GM19395 (cell line): ENCODE results near the gene EVL.

Source experiments
- ATAC-seq: cut with Tn5 transposase; IDR thresholded peaks from one replicate; pipeline ENCODE4 v1.9.1; 2021; ENCODE audit warnings: mild to moderate bottlenecking, moderate library complexity; ENCODE audit not compliant: unreplicated experiment

EVL gene

GRCh38 chr14:100037353-100037752 lies 27.9 kb upstream of the EVL start:
- no peak for ATAC-seq

GRCh38 chr14:100038065-100038464 lies 27.2 kb upstream of the EVL start:
- ATAC-seq, result no peak

GRCh38 chr14:100039903-100040302 lies 25.3 kb upstream of the EVL start:
- ATAC-seq, result no peak

- ATAC-seq, result no peak
These were observed 24.0 kb upstream of the EVL start for GRCh38 chr14:100041271-100041670.

GRCh38 chr14:100042286-100042685 lies 22.9 kb upstream of the EVL start:
- no peak for ATAC-seq

GRCh38 chr14:100045642-100046344 lies 19.4 kb upstream of the EVL start:
- ATAC-seq, result no peak

- no peak for ATAC-seq
These were observed 17.6 kb upstream of the EVL start for GRCh38 chr14:100047600-100047999.

- no peak for ATAC-seq
These were observed 16.4 kb upstream of the EVL start for GRCh38 chr14:100048786-100049185.

GRCh38 chr14:100049220-100049619 lies 16.0 kb upstream of the EVL start:
- ATAC-seq, result no peak

GRCh38 chr14:100051103-100051502 lies 14.1 kb upstream of the EVL start:
- ATAC-seq, result no peak

GRCh38 chr14:100051543-100051942 lies 13.7 kb upstream of the EVL start:
- ATAC-seq, result no peak

GRCh38 chr14:100052819-100053218 lies 12.4 kb upstream of the EVL start:
- ATAC-seq, result no peak

- ATAC-seq, result no peak
These were observed 10.7 kb upstream of the EVL start for GRCh38 chr14:100054316-100055075.

GRCh38 chr14:100056431-100056830 lies 8.8 kb upstream of the EVL start:
- ATAC-seq, result no peak

GRCh38 chr14:100056964-100057795 lies 8.0 kb upstream of the EVL start:
- no peak for ATAC-seq

- ATAC-seq, result peak; percentile 71
These were observed 6.3 kb upstream of the EVL start for GRCh38 chr14:100058777-100059437.

- no peak for ATAC-seq
These were observed 5.8 kb upstream of the EVL start for GRCh38 chr14:100059438-100059781.

GRCh38 chr14:100060760-100061159 lies 4.5 kb upstream of the EVL start:
- ATAC-seq, result no peak

- no peak for ATAC-seq
These were observed 2.6 kb upstream of the EVL start for GRCh38 chr14:100062590-100062989.

GRCh38 chr14:100063314-100063941 lies 1.8 kb upstream of the EVL start:
- ATAC-seq, result no peak
